G401.6 (cell line): ENCODE data around the gene NKTR.

Source experiments
- FAIRE-seq: peaks from 2 replicates; lab custom pipeline; 2012; peaks lifted over from hg19 to GRCh38; lab: Jason Lieb, UNC

Gene NKTR

GRCh38 chr3:42662813-42663535, 62.5 kb downstream of the NKTR start:
- FAIRE-seq, result no peak

- FAIRE-seq, result no peak
Observed at GRCh38 chr3:42663581-42664437, 63.3 kb downstream of the NKTR start.

- FAIRE-seq, result no peak
Observed at GRCh38 chr3:42664438-42664803, 63.9 kb downstream of the NKTR start.

GRCh38 chr3:42665050-42665878, 64.8 kb downstream of the NKTR start:
- no peak for FAIRE-seq

GRCh38 chr3:42666022-42666421, 65.5 kb downstream of the NKTR start:
- FAIRE-seq, result no peak

- FAIRE-seq, result no peak
Observed at GRCh38 chr3:42666577-42666998, 66.1 kb downstream of the NKTR start.

- FAIRE-seq, result no peak
Observed at GRCh38 chr3:42667096-42667522, 66.6 kb downstream of the NKTR start.

- no peak for FAIRE-seq
Observed at GRCh38 chr3:42667523-42668412, 67.3 kb downstream of the NKTR start.

- no peak for FAIRE-seq
Observed at GRCh38 chr3:42668413-42668760, 67.9 kb downstream of the NKTR start.

- no peak for FAIRE-seq
Observed at GRCh38 chr3:42668793-42669217, 68.3 kb downstream of the NKTR start.

- FAIRE-seq, result no peak
Observed at GRCh38 chr3:42670051-42670576, 69.6 kb downstream of the NKTR start.

GRCh38 chr3:42670670-42671069, 70.2 kb downstream of the NKTR start:
- no peak for FAIRE-seq

- FAIRE-seq, result no peak
Observed at GRCh38 chr3:42672515-42672914, 72.0 kb downstream of the NKTR start.

- no peak for FAIRE-seq
Observed at GRCh38 chr3:42673082-42673481, 72.6 kb downstream of the NKTR start.

- no peak for FAIRE-seq
Observed at GRCh38 chr3:42674146-42674545, 73.7 kb downstream of the NKTR start.

- FAIRE-seq, result no peak
Observed at GRCh38 chr3:42675909-42676308, 75.4 kb downstream of the NKTR start.

- no peak for FAIRE-seq
Observed at GRCh38 chr3:42678447-42678846, 78.0 kb downstream of the NKTR start.

GRCh38 chr3:42680271-42680670, 79.8 kb downstream of the NKTR start:
- FAIRE-seq, result no peak

GRCh38 chr3:42680806-42681205, 80.3 kb downstream of the NKTR start:
- no peak for FAIRE-seq

- FAIRE-seq, result no peak
Observed at GRCh38 chr3:42681361-42682038, 81.0 kb downstream of the NKTR start.
